ENCODE data around the gene SGIP1.
"Not testable (repeated sequence)": the region's sequence is repeated elsewhere in the genome, so short reads cannot be mapped to it uniquely, and the experiment has no call there.

Gene SGIP1

DNA sequence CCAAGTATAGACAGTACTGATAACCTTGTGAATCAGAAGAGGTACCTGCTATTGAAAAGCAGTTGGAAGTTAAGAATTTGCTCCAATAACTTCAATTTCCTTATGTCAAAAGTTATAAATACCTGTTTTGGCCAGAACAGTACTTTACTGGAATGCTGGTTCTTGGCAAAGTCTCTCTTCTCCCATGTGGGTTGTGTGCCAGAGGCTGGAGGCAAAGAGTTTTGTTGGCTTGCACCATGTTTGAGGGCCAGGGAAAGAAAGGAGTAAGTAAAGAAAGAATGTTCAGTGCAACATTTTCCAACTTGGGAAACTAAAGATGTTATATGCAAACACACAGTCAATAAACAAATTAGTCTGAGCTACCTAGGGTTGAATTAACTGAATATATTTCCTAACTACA, 151.3 kb downstream of the SGIP1 start:
- no peak for DNase-seq

GRCh38 chr1:66685670-66686069, 151.7 kb downstream of the SGIP1 start:
- no peak for DNase-seq

DNA sequence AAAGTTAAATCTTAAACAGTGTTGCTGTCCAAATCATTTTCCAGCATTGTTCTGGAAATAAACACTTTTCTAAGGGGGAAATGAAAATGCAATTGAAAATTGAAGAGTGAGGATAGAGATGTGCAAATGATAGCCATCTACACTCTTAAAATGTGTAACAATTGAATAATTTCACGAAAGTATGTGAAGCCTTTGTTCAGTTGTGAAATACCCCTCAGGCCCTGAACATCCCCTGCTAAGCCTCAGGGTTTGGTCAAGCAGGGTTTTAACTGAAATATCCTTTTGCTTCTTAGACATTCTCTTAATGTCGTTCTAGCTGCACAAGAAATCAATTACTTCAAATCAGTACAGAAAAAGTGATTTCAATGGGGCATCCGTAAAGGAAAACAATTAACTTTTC, 152.5 kb downstream of the SGIP1 start:
- no peak for DNase-seq

DNA sequence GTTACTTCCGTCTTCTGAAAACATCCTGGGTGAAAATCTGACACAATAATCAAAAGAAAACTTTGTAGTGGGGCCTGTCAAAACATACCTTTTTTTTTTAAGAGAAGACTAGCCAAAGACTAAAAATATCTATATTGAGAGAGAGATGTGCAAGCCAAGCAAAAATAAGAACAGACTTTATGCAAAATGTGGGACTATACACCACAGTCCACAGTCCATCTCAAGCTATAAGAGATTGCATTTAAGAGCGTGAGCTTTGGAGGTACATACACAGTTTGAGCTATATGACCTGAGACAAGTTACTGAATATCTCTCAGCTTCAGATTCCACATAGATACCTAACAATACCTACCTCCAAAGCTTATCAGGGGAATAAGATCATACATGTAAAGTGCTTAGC, 153.4 kb downstream of the SGIP1 start:
- no peak for DNase-seq

DNA sequence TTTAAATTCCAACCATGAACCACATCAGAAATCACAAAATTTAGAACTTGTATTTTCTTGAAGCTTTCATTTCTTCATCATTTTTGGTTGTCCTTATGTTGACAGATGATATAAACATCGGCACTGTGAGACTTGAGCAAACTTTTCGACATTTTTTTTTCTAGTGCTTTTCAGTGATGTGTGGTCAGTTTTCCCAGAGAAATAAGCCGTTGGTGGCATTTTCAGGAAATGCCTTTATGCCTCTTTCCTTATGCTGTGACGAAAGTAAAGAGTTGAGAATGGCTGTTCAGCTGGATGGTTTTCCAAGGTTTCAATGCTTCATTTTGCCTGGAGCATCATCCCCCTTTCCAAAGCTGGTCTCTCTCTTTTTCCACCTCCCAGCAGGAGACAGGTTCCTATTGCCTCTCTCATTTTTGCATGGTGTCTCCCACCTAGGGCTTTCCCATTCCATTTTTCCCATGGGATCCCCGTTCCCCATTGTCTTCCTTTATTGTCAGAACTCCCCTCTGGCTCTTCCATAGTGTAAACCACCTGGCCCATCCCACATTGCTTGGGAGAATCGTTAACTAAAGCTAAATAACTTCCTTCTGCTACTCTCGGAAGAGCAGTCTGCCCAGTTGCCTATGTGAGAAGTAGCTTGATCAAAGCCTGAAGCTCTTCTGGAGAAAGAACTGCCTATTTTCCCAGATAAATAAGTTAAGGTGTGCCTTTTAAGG, 156.9 kb downstream of the SGIP1 start:
- DNase-seq: no peak

DNA sequence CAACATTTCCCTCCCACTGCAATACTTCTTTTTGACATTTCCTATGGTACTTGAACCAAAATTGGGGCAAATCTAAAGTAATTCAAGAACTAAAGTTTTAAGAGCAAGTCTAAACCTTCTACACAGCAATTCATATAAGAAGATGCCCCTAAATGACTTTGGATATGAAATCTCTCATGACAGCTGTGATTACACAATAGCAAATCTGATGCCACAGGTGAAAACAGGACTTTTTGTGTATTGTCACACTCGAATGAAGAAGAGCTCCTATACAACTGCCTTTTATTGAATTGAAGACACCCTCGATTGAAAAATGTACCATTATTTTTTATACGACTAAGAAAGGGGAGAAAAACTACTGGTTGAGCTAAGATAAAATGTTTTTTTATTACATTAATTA, 158.7 kb downstream of the SGIP1 start:
- DNase-seq: no peak

DNA sequence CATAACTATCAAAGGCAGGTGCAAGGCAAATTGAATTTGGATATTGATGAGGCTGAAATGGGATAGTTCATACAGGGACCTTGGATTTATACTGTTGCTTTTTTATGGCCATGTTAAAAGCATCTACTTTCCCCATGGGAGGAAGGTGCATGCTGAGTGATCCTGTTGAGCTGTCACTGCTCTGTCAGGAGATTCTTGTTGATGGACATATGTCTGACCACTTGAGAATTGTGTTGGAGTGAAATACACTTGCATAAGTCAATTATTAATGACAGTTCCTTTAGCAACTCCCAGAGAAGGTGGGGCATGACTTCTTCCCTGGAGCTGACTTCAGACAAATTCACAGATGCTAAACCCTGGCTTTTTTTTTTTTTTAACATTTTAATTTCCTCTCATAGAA, 159.9 kb downstream of the SGIP1 start:
- DNase-seq: no peak

DNA sequence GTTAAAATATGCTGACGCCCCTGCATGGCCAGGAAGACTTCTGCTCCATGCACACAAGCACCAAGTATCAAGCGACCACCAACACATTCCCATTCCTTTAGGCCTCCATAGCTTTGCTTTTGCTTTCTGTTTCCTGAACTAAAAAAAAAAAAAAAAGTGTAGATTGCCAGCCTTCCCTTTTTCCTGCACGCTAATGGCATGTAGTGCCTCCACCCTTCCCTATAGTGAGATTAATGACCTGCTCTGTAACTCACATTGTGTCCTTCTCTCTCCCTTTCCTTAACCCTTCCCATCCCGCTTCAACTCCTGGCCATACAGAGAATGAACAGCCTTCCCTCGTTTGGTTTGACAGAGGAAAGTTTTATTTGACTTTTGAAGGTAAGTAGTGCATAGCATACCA, 161.2 kb downstream of the SGIP1 start:
- DNase-seq: no peak

GRCh38 chr1:66696771-66697170, 162.8 kb downstream of the SGIP1 start:
- no peak for DNase-seq

DNA sequence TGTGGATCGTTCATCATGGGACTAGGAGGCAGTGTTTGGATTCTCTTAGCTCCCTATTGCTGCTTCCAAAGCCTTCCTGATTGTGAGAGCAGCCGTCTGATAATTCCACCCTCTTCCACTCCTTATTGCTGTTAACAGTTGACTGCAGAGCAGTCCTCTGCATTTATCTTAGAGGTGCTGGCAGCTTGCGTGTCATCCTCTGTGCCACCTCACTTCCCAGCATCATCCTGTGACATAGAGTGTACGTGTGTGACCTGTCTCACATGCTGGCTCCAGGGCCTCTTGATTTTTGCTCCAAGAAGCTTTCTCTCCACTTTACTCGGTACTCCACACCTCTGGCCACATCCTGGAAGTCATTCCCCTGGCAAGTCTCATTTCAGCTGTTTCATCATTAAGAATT, 165.3 kb downstream of the SGIP1 start:
- no peak for DNase-seq

DNA sequence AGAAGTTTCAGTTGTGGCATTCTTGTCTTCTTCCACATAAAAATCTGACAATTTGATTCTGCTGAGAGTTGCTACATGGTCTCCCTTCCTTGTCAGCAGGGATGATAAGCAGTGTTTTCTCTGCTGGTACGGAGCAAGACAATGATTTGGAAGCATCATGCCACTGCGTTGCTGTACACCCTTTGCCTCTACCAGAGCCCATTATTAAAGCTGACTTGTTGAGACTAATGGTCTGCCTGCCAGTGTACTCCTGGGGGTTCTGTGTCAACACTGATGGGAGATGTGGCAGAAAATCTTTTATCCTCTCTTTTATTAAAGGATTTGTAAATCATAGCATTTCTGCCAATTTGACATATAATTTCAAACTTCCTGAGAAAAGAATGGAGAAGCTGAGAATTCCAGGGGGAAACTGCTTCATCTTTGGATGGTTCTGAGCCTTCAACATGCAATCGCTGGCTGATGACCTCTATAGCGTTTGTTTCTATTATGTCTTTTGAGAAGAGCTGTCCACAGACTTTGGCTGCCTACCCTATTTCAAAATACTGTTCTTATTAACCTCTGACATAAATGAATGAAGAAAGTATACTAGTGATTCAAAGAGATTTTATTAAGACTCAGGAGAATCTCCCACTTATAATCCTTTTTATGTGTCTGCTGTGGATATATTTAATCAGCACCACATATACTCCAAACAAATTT, 170.4 kb downstream of the SGIP1 start:
- DNase-seq: no peak

DNA sequence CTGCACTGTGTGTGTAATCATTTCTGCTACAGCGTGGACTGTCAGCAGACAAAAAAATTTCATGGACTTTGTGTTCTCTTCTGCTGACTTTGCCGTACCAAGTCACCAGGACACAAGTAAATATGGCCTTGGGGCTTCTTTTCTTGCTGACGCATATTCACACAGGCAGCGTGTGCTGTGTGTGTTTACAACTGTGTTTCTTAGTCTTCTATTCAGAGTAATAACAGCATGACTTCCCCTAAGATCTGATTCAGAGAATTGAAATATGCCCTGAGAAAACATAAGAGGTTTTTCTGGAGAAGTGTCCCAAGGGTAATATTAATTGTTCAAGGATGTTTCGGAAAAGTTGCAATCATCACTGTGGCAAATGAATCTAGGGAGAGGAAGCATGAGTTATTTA, 171.2 kb downstream of the SGIP1 start:
- DNase-seq: no peak

DNA sequence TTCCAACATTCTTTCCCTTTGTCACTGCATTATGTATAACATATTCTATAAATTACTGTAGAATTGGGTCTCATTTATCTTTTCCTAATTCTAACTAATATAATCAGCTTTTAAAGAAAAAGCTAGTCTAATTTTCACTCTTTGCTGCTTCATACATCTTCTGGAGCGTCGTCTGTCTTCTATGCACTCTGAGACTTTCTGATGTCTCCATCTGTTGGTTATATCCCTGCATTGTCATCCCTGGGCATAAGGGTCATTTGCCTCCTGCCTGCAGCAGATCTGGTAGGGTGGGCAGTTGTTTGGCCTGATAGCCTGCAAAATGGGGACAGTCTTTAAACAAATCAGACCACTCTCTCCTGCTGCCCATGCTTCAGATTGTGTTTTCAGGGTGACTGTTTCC, 177.5 kb downstream of the SGIP1 start:
- DNase-seq: no peak

DNA sequence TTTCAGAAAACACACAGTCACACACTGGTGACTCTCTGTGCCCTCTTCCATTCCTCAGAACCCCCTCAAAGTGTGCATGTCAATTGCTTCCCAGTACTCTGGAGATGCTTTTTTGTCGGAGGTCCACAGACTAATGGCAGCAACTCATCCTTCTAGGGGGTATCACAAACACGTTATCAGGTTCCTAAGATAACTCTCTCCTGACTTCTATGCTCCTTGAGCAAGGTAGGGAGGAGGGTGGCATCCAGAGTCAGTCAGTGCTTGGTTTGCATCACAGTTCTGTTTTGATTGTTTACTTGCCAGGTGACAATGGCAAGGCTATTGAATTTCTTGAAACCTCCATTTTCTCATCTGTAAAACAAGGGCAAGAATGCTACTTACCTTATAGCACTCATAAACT, 178.9 kb downstream of the SGIP1 start:
- no peak for DNase-seq

GRCh38 chr1:66723985-66724384, 190.0 kb downstream of the SGIP1 start:
- no peak for DNase-seq

- peak; percentile 72 for DNase-seq
Measured at GRCh38 chr1:66725885-66726665, 192.1 kb downstream of the SGIP1 start.

GRCh38 chr1:66728021-66728420, 194.1 kb downstream of the SGIP1 start:
- no peak for DNase-seq

- not testable (repeated sequence) for DNase-seq
Measured at GRCh38 chr1:66728716-66729115, 194.8 kb downstream of the SGIP1 start.

DNA sequence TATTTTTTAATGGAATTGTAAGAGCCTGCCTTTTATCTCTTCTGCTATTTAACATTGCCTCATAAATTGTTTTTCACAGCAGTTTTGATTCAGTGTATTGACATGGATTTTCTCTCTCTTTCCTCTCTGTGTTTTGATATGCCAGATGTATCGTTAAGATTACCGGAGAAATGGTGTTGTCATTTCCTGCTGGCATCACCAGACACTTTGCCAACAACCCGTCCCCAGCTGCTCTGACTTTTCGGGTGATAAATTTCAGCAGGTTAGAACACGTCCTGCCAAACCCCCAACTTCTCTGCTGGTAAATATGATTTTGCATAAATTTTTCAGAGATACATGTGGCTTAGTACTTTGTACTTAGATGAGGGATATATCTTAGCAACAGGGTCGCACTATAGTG, 195.2 kb downstream of the SGIP1 start:
- DNase-seq: no peak

- DNase-seq: no peak
Measured at GRCh38 chr1:66729523-66729922, 195.6 kb downstream of the SGIP1 start.

GRCh38 chr1:66730462-66730861, 196.5 kb downstream of the SGIP1 start:
- DNase-seq: no peak

- DNase-seq: no peak
Measured at GRCh38 chr1:66731170-66731865, 197.4 kb downstream of the SGIP1 start.

GRCh38 chr1:66732407-66733166, 198.6 kb downstream of the SGIP1 start:
- DNase-seq: no peak
